Hindlimb muscle (tissue), 1 donor: ENCODE data around the gene BTBD10. TPM values are rescaled to one million over a fixed set of nuclear protein-coding genes. Genes with fewer than 3 reads are reported as not detected.

ENCODE experiments used
- DNase-seq: peaks from one replicate; pipeline ENCODE4 v3.0.0-alpha.2; 2013
- polyA plus RNA-seq: library from polyadenylated mRNA; unstranded; fragments of 120-200 nt; gene quantifications from one replicate; pipeline ENCODE4 v1.2.1, GENCODE V29; 2013; ENCODE audit not compliant: insufficient read length

The BTBD10 gene
- polyA plus RNA-seq, 1 donor = 21.7 TPM

- DNase-seq = no peak
These were observed 89.8 kb downstream of the BTBD10 start for GRCh38 chr11:13373216-13373615.

DNA sequence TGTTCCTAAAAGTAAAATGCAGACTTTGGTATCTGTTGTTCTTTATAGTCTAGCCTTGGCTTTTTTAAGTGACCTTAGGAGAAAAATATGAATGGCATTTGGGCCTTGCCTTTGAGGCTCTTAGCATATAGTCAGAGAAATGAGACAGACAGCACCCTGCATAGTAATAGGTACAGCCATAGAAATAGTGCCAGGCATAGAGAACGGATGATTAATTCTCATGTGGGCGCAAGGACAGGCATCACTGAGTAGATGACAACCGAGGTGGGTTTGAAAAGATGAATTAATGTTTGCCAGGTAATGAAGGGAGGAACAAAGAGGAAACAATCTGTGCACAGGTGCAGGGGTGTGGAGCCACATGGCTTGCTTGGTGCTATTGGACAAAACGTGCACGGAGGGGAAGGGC lies 95.0 kb downstream of the BTBD10 start:
- no peak for DNase-seq

- no peak for DNase-seq
These were observed 95.9 kb downstream of the BTBD10 start for GRCh38 chr11:13367115-13367514.

DNA sequence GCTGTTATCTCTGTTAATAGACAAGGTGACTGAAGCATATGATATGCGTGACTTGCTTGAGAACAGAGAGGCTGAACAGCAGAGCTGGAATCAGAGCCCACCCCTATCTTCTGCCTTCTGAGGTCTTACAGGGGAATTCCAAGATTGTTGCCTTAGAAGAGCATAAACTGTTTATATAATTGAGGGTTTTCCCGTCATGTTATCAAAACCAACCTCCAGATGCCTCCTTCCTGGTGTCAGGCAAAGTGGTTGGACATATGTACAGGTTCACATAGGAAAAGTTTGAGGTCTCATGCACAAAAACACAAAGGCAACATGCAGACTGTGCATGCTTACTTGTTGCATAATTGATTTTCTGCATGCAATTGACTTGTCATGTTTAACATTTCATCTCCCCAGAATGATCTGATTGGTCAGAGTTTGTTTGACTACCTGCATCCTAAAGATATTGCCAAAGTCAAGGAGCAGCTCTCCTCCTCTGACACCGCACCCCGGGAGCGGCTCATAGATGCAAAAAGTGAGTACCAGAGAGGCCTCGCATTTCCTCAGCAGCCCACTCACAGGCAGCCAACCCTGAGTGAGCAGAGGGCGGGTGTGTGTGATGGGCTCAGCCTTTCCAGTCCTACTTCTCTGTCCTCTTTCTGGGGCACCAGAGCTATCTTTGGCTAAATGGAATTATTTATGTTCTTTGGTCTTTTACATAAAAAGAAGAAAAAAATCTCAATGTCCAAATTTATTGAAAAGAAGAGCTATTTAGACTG lies 96.6 kb downstream of the BTBD10 start:
- no peak for DNase-seq

DNA sequence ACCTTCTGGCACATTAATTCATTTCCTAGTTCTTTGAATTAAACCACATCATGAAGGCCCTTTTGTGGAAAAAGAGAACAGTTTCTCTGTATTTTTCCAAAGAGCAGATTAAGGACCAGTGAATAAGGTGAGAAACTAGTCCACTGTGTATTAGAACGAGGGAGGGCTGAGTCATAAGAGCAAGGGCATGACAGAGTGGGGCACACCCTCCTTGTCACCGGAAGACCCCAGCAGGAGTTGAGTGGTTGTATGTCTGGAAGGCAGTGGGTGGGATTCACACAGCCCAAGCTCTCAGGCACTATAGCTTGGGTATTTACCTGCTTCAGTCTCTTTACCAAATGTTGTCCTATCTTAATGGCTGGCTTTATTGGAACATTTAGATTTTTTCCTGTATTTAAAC lies 98.6 kb downstream of the BTBD10 start:
- DNase-seq = no peak

DNA sequence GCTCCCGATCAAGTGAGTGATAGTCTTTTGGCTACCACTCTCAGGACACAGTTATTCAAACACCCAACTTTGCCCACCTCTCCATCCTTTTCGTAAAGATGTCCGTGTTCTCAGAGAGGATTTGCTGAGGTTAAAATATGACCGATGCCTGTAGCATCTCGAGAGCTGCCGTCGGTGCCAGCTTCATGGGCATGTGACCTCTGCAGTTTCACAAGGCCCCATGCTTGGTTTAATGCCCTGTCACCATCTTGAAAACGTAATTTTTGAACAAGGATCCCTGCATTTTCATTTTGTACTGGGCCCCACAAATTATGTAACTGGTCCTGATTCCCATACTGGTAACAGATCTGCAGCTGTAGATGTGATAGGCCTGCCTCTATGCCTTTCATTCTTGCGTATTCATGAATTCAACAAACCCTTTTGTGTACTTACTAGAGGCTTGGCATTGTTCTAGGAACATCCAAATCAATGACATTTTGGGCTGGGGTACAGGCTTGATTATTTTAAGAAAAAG lies 100.4 kb downstream of the BTBD10 start:
- DNase-seq = no peak

DNA sequence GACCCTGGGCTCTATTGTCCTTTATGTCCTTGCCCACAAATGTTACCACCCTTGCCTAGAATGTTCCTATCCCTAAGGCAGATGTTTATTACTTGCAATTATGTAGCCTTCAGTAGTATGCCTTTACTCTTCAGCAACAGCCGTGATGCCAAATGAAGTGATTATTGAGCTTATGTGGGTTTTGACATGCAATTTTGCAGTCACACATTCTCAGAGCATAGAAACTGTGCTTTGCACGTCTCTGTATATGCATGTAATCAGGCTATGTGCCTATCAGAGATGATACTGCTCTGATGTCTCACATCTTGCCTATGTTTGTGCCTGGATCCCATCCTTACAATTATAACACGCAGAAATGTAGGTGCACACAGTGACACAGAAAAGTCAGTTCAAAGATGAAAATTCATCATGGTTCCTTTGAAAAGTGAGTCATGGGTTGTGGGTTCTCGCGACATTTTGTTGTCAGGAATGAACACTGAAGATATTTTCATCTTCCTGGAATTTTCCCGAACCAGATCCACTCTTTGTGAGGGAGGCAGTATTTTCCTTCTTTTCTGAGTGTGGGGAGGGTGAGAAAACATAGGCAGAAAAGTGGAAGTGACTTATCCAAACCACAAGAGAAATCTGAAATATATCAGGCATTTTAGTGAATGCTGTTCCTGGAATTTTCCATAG lies 104.3 kb downstream of the BTBD10 start:
- no peak for DNase-seq

DNA sequence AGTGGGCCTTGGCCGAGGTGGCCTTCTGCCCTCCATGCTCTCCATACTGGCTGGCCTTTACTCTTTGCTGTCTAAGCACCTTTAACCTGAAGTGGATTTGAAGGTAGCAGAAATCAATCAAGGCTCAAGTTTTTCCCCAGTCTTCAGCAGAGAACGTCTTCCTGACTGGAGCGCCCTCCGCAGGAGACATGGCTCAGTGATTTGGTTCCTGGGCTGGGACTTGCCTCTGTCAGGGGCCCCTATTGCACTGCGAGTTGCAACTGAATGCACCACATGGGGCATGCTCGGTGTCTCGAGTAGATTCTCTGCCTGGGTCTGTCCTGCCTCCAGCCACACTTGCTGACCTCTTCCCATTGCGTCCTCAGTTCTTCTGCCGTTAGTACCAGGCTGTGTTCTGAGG lies 105.8 kb downstream of the BTBD10 start:
- no peak for DNase-seq

GRCh38 chr11:13355191-13355590 lies 107.8 kb downstream of the BTBD10 start:
- no peak for DNase-seq

DNA sequence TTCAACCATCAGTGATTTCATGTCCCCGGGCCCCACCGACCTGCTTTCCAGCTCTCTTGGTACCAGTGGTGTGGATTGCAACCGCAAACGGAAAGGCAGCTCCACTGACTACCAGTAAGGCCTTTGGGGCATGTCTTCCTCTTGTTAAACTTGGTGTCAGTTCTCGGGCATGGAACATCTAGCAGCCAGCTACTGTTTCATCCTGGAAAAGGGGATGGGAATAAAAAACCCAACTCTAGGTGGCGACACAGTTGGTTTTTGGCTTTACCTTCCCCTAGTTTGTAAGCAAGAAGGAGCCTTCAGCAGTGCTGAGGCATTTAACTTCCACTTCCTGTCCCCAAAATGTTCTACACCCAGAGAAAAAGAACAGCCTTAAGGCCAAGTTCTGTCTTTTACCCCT lies 108.7 kb downstream of the BTBD10 start:
- no peak for DNase-seq

DNA sequence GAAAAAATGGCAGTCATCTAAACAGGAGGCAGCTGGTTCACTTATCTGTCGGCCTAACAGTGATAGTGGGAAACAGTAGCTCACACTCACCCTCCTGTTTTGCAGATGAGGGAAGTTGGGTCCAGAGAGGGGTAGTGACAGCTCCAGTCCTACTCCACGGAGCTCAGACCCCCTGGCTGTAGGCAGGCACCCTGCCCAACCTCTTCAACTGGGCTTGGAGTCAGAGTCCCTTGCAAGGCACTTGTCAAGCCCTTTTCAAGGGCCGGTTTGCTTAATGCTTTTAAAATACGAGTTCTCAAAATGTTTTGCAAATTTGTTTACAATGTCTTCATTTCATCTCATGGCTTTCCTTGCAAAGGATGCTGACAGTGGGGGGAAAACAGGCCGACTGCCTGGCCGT lies 110.3 kb downstream of the BTBD10 start:
- DNase-seq = no peak

DNA sequence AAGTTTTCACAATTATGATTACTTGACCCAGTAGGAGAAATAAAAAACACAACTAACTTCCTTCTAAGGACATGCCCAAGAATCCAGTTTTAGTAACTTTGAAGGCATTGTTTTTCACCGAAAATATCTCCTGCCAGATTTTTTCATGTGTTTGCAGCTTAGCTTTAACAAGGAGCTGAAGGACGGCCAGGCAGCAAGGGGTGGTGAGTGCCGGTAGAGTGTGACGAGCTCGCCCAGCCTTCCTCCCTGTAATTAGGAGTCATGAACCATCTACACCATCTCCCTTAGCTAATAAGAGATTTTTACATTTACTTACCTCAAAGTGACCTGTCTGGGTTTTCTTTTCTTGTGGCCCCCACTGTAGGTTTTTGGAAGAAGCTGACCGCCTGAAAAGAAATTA lies 113.4 kb downstream of the BTBD10 start:
- no peak for DNase-seq

GRCh38 chr11:13349046-13349445 lies 114.0 kb downstream of the BTBD10 start:
- no peak for DNase-seq

DNA sequence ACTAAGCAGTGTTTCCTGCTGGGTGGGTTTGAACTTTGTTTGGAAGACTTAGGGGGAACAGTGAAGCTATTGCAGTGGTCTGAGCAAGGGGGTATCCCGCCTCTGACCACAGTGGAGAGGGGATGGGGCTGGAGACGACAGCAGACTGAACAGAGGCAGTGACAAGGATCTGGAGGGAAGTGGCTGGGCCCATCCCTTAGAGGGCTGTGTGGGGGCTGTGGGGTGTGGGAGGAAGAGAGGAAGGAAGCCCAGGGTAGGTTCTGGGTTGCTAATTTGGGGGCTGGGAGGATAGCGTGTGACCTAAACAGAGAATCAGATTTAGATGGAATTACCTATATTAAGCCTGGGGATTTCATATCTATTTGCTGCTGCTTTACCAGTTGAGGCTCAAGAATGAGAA lies 114.7 kb downstream of the BTBD10 start:
- no peak for DNase-seq

DNA sequence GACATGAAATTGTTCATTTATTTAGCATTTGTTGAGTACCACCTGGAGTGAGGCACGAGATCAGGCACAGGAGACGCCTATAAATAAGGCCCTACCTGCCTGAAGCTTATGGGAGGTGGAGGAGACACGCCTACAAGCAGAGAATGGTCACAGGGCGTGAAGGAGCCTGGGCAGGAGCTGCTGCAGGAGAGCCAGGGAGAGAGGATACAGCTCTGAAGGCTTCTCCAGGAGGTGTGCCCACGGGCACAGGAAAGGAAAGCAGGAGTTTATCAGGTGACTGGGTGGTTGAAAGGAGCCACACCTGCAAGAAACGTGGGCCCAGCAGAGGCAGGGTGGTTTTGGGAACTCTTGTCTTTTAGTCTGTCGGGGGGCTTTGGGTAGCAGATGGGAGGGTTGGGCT lies 115.1 kb downstream of the BTBD10 start:
- no peak for DNase-seq

DNA sequence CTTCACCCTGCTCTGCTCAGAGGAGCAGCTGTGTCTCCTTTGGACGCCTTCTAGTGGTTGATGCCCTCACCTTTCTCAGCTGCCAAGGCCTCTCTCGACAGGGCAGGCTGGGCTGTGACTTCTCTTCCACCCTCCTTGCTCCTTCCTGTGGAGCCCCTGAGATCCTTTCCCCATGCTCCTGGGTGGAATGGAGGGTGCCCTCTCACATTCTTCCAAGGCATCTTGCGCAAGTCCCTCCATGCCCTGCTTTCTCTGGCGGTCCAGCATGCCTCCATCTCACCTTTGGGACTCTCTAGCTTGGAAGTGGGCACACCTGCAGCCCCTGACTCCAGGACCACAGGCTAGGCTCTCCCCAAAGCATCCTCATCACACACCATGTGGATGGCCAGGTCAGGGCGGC lies 116.6 kb downstream of the BTBD10 start:
- DNase-seq = no peak

- no peak for DNase-seq
These were observed 118.2 kb downstream of the BTBD10 start for GRCh38 chr11:13344818-13345217.

DNA sequence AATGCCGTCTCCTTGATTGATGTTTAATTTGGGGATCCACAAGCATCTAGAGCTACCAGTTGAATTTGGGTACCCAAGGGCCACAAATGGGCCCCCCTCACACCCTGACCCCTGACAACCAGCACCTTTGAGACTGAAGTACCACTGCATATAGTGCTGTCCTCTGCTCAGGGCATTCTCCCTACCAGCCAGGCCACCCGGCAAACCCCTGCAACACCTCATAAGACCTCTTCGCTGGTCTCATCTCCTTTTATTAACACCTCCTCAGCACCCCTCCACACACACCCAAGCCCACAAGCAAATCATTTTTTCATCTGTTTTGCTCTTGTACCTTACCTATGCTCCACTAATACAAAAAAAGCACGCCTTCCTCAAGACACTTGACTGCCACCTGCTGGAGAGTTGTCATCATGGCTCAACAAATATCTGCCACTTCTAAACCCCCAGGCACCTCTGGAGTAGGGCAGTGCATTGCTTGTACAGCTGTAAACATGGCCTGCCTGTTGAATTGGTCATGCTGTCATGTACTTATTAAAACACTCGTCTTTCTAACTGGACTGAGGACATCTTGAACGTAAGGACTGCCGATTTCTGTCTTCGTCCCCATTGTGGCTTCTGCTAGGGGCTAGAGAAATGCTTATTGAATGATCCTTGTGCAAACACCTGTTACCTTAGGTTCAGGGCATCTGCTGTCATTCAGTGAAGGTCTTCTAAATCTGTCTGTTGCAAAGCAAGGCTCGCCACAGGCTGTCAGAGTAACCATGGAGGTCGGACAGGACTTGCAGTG lies 118.9 kb downstream of the BTBD10 start:
- DNase-seq = peak; percentile 58

DNA sequence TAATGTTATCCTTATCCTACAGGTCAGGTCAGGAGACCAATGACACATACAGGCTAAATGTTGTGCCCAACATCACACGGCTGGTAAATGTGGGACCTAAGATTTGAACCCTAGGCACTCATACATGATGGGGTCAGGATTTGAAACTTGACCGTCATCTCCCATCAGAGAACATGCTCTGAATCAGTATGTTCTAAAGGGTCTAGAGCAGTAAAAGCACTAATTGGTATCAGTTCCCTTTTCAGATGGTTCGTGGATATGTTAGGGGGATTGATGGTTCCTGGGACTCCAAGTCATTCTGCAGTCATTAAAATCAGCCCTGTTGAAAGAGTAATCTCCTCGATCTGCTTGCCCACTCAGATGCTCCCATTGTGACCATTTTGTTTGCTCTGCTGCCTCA lies 120.0 kb downstream of the BTBD10 start:
- no peak for DNase-seq

DNA sequence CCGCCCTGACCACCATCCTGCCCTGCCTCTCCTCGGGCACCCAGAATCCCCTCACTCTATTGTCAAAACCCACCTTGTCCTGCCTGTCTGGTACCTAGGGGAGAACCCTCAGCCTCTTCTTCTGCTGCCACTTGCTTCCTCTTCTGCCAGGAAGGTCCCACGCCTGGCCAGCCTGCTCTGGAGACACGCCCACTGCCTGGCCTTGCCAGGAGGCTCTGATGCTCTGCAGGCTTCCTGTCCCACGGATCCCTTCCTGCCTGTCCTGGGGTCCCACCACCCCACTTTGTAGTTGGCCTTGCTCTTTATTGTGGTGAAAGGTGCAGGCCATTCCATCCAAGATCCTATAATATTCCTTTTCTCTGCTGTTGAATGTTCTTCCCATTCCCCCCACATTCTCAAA lies 122.0 kb downstream of the BTBD10 start:
- DNase-seq = no peak

- no peak for DNase-seq
These were observed 123.5 kb downstream of the BTBD10 start for GRCh38 chr11:13339195-13340153.

DNA sequence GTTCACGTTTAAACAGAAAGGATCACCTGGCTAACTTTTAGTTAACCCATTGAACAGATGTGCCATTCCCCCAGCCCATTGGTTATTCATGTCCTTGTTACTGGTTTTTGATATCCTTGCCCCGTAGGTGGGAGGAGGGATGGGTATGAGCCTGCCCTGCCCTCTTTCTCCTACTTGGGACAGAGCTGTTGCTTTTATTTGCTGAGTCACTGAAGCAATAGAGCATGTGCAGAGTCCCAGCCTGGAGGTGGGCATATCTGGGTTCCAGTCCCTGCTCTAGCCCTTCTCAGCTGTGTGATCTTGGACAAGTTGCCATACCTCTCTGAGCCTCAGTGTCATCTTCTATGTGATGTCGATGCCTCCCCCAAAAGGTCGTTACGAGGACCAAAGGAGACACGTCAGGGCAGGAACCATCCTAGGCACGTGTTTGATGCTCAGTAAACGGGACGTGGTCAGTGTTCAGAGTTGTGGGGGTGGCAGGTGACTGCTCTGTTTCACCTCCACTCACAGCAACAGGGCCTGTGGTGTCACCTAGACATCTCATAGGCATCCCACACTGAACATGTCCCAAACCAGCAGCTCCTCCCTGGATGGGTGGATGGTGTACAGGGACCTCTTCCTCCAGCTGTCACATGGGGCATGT lies 124.5 kb downstream of the BTBD10 start:
- no peak for DNase-seq
